A549 (cell line): Measurements from ENCODE around the gene DOP1B.

Experiments used
- CHD4 ChIP-seq: fragments of 200-600 bp; sonication (generic); IDR thresholded peaks from 2 replicates; pipeline ENCODE4 v1.6.1; 2016; ENCODE audit warnings: antibody characterized with exemption, mild to moderate bottlenecking, borderline replicate concordance
- EP300 ChIP-seq, 2 experiments: fragments of >200 bp; sonication (Bioruptor Twin); formaldehyde crosslinking; IDR thresholded peaks; 2 replicates in 1 of 2; 3 replicates in 1 of 2; pipeline ENCODE4 v1.6.1; 2016 to 2017
- HDAC2 ChIP-seq: fragments of 200-600 bp; sonication (generic); IDR thresholded peaks from 2 replicates; pipeline ENCODE4 v1.6.1; 2016
- JUN ChIP-seq, 2 experiments: fragments of >200 bp; sonication (Bioruptor Twin); formaldehyde crosslinking; IDR thresholded peaks; 2 replicates in 1 of 2; 3 replicates in 1 of 2; pipeline ENCODE4 v1.6.1; 2016 to 2017
- MAZ ChIP-seq: fragments of 150-350 bp; IDR thresholded peaks from 2 replicates; pipeline ENCODE4 v1.6.1; 2014; ENCODE audit warnings: antibody characterized with exemption, low read depth, low read length, borderline replicate concordance
- NR3C1 ChIP-seq: fragments of >200 bp; sonication (Bioruptor Twin); formaldehyde crosslinking; IDR thresholded peaks from 3 replicates; pipeline ENCODE4 v1.6.1; 2017
- POLR2A ChIP-seq: IDR thresholded peaks from 2 replicates; pipeline ENCODE4 v1.6.1; 2012; ENCODE audit warnings: mild to moderate bottlenecking, low read length
- TF ChIP-seq, protein P1 (sequence below): fragments of >200 bp; sonication (Bioruptor Twin); formaldehyde crosslinking; IDR thresholded peaks from 3 replicates; pipeline ENCODE4 v1.5.1; 2016
- TF ChIP-seq, protein P2 (sequence below): fragments of 250-450 bp; sonication (Bioruptor Pico); IDR thresholded peaks from 2 replicates; pipeline ENCODE4 v1.5.0; 2021; ENCODE audit warnings: mild to moderate bottlenecking, moderate library complexity, borderline replicate concordance

DNA sequence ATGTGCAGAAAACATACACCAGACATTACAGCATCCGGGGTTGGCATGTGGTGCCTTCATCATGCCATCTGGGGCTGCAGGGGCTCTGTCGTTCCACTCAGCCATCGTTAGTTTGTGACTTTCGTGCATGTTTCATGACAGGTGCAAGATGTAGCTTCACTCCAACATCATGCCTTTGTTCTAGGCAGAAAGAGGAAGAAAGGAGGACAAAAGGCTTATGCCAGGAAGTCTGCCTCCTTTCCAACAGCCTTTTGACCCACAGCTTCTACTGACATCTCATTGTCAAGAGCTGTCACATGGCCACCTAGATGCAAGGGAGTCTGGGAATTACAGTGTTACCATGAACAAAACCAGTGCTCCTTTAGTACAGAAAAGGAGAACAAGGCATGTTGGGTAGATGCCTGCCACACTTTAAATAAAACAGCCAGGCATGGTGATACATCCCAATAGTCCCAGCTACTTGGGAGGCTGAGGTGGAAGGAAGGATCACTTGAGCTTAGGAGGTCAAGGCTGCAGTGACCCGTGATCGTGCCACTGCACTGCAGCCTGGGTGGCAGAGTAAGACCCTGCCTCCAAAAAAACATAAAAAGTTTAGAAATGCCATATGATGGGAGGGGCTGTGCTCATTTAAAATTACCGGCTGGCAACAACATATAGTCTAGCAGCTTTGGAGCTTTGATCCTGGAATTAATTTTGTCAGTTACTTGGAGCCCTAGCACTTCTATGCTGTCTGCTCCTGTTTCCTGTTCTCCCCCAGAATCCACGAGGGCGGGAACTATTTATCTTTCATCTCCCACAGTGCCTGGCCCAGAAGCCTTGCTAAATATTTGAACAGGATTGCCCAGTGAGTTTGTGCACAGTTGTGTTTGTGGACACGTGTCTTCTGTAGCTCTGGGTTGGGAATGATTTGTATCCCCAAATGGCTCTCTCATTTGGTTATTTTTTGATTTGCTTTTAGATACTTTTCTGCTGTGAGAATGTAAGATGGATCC is 7.4 kb downstream of the DOP1B start:
- TF ChIP-seq NR3C1 (no peak), CHD4 (no peak), POLR2A (no peak), HDAC2 (no peak), MAZ (no peak), JUN (IDR thresholded peaks at IDR 0.05) (no peak), EP300 (IDR thresholded peaks at IDR 0.05) (no peak)
- TF ChIP-seq, protein P1, sequence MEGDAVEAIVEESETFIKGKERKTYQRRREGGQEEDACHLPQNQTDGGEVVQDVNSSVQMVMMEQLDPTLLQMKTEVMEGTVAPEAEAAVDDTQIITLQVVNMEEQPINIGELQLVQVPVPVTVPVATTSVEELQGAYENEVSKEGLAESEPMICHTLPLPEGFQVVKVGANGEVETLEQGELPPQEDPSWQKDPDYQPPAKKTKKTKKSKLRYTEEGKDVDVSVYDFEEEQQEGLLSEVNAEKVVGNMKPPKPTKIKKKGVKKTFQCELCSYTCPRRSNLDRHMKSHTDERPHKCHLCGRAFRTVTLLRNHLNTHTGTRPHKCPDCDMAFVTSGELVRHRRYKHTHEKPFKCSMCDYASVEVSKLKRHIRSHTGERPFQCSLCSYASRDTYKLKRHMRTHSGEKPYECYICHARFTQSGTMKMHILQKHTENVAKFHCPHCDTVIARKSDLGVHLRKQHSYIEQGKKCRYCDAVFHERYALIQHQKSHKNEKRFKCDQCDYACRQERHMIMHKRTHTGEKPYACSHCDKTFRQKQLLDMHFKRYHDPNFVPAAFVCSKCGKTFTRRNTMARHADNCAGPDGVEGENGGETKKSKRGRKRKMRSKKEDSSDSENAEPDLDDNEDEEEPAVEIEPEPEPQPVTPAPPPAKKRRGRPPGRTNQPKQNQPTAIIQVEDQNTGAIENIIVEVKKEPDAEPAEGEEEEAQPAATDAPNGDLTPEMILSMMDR: no peak
- TF ChIP-seq, protein P2, sequence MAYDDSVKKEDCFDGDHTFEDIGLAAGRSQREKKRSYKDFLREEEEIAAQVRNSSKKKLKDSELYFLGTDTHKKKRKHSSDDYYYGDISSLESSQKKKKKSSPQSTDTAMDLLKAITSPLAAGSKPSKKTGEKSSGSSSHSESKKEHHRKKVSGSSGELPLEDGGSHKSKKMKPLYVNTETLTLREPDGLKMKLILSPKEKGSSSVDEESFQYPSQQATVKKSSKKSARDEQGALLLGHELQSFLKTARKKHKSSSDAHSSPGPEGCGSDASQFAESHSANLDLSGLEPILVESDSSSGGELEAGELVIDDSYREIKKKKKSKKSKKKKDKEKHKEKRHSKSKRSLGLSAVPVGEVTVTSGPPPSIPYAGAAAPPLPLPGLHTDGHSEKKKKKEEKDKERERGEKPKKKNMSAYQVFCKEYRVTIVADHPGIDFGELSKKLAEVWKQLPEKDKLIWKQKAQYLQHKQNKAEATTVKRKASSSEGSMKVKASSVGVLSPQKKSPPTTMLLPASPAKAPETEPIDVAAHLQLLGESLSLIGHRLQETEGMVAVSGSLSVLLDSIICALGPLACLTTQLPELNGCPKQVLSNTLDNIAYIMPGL (CRISPR knock-in tag): no peak
